Measurements from ENCODE around the gene MLPH. TPM values are rescaled to one million over a fixed set of nuclear protein-coding genes. Genes with fewer than 3 reads are reported as not detected.
A peak's percentile ranks its signal among the peaks of the same experiment; 100 is the strongest.
"Not testable (repeated sequence)": the region's sequence is repeated elsewhere in the genome, so short reads cannot be mapped to it uniquely, and the experiment has no call there.

Gene MLPH
- total RNA-seq, 1 experiment from 2014 or later, result 0.59 TPM

DNA sequence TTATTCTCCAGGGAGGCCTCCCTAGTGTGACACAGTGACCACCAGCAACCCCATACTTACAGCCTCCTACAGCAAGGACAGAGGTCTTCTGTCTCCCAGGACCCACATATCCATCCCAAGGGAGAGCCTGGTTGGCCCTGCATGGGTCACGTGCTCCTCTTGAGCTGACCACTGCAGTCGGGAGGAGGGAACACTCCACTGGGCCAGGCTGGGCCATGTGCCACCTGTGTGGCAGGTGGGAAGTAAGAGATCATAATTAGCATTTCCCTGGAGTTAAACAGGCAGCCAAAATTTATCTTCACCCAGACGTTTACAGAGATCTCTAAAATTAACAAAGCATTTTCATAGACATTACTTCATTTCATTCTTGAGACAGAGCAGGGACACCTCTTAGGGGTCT lies 33.4 kb upstream of the MLPH start:
- Histone ChIP-seq H3K4me3 (no peak overlapping the region), H3K9me3 (no peaks in the 10 kb centered on the region), H3K27me3 (no peaks in the 10 kb centered on the region), H3K36me3 (no peaks in the 10 kb centered on the region)
- DNase-seq, result no peak

- Histone ChIP-seq H3K9me3 (peaks cover 6% of the 10 kb centered on the region), H3K27me3 (no peaks in the 10 kb centered on the region), H3K36me3 (no peaks in the 10 kb centered on the region), H3K4me3 (no peak overlapping the region)
- no peak for DNase-seq
Measured at GRCh38 chr2:237455764-237456163, 31.3 kb upstream of the MLPH start.

- Histone ChIP-seq H3K27me3 (no peaks in the 10 kb centered on the region), H3K36me3 (no peaks in the 10 kb centered on the region), H3K4me3 (no peak overlapping the region), H3K9me3 (peaks cover 6% of the 10 kb centered on the region)
- DNase-seq, result peak; percentile 86
Measured at GRCh38 chr2:237456200-237456843, 30.7 kb upstream of the MLPH start.

DNA sequence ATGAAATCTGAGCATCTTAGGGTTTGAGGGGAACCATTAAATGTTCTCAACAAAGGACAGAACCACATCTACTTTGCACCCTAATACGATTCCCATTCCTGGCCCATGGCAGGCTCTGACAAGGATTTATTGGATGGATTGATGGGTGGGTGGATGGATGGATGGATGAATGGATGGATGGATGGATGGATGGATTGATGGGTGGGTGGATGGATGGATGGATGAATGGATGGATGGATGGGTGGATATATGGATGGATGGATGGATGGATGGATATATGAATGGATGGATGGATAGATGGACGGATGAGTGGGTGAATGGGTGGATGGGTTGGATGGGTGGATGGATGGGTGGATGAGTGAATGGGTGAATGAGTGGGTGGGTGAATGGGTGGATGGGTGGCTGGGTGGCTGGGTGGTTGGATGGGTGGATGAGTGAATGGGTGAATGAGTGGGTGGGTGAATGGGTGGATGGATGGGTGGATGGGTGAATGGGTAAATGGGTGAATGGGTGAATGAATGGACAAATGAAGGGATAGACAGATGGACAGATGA lies 29.6 kb upstream of the MLPH start:
- Histone ChIP-seq H3K36me3 (no peaks in the 10 kb centered on the region), H3K9me3 (peaks cover 6% of the 10 kb centered on the region), H3K4me3 (no peak overlapping the region), H3K27me3 (no peaks in the 10 kb centered on the region)
- DNase-seq, result no peak

- DNase-seq, result no peak
Measured at GRCh38 chr2:237458519-237458918, 28.5 kb upstream of the MLPH start.

DNA sequence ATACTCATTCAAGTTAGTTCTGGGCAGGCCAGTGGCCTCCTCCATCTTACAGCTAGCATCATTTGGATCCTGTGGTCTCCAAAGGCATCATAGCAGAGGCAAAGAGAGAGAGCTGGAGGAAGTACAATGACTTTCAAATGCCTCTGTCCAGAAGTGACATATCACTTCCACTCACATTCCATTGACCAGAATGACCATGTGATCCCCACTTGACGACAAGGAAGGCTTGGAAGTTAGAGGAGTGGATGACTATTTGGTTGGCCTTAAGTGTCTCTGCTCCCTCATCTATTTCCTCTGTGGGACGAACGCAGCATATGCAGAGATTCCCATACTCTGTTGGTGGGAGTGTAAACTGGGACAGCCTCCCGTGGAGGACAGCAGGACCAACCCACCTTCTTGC lies 27.8 kb upstream of the MLPH start:
- Histone ChIP-seq H3K27me3 (no peaks in the 10 kb centered on the region), H3K9me3 (peaks cover 8% of the 10 kb centered on the region), H3K36me3 (no peaks in the 10 kb centered on the region), H3K4me3 (no peak overlapping the region)
- no peak for DNase-seq

More at GRCh38 chr2:237458519-237458918, 28.5 kb upstream of the MLPH start:
- Histone ChIP-seq H3K4me3 (no peak overlapping the region), H3K9me3 (peaks cover 6% of the 10 kb centered on the region), H3K27me3 (no peaks in the 10 kb centered on the region), H3K36me3 (no peaks in the 10 kb centered on the region)

- Histone ChIP-seq H3K9me3 (peaks cover 8% of the 10 kb centered on the region), H3K36me3 (no peaks in the 10 kb centered on the region), H3K27me3 (no peaks in the 10 kb centered on the region), H3K4me3 (no peak overlapping the region)
- peak; percentile 35 for DNase-seq
Measured at GRCh38 chr2:237459741-237460174, 27.3 kb upstream of the MLPH start.

GRCh38 chr2:237464757-237465391 lies 22.2 kb upstream of the MLPH start:
- Histone ChIP-seq H3K4me3 (no peak overlapping the region), H3K9me3 (peaks cover 8% of the 10 kb centered on the region), H3K36me3 (no peaks in the 10 kb centered on the region), H3K27me3 (no peaks in the 10 kb centered on the region)
- DNase-seq, result no peak

GRCh38 chr2:237465515-237466148 lies 21.4 kb upstream of the MLPH start:
- no peak overlapping the region for H3K4me3 ChIP-seq
- peak; percentile 41 for DNase-seq
- no peaks in the 10 kb centered on the region for H3K27me3 ChIP-seq
- H3K9me3 ChIP-seq, result 0 out of 2 replicates have a peak, but pooled peaks cover 2% of the 10 kb centered on the region
- H3K36me3 ChIP-seq, result no peaks in the 10 kb centered on the region

- Histone ChIP-seq H3K27me3 (no peaks in the 10 kb centered on the region), H3K9me3 (0 out of 2 replicates have a peak, but pooled peaks cover 2% of the 10 kb centered on the region), H3K36me3 (no peaks in the 10 kb centered on the region), H3K4me3 (no peak overlapping the region)
- DNase-seq, result no peak
Measured at GRCh38 chr2:237466211-237466610, 20.8 kb upstream of the MLPH start.

DNA sequence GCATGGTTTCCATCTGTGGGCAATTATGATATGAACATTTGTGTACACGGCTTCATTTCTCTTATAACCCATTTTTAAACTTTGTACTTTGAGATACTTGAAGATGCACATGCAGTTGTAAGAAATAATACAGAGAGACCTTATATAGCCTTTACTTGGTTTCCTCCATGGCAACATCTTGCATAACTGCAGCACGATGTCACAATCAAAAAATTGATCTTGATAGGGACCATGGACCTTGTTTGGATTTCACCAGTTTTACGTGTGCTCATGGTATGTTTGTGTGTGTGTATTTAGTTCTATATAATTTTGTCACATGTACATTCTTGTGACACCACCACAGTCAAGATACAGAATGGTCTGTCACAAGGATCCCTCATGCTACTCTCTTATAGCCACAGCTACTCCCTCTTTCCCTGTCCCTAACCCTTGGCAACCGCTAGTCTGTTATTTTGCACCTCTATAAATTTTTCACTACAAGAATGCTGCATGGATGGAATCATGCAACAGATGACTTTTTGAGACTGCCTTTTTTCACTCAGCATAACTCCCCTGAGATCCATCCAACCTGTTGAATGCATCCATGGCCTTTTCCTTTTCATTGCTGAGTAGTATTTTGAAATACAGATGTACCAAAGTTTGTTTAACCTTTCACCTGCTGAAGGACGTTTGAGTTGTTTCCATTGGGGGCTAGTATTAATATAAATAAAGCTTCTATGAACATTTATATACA lies 19.4 kb upstream of the MLPH start:
- DNase-seq, result no peak
- H3K4me3 ChIP-seq, result no peak overlapping the region

DNA sequence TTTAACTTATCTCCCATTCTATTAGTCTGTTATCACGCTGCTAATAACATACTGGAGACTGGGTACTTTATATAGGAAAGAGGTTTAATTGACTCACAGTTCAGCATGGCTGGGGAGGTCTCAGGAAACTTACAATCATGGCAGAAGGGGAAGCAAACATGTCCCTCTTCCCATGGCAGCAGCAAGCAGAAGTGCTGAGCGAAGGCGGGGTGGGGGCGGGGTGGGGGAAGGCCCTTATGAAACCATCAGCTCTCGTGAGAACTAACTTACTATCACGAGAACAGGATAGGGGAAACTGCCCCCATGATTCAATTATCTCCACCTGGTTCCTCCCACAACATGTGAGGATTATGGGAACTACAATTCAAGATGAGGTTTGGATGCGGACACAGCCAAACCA lies 17.6 kb upstream of the MLPH start:
- not testable (repeated sequence) for H3K4me3 ChIP-seq, DNase-seq, H3K36me3 ChIP-seq, H3K9me3 ChIP-seq, H3K27me3 ChIP-seq

More for the DNA sequence above, 19.4 kb upstream of the MLPH start:
- Histone ChIP-seq H3K27me3 (no peaks in the 10 kb centered on the region), H3K9me3 (0 out of 2 replicates have a peak, but pooled peaks cover 2% of the 10 kb centered on the region), H3K36me3 (no peaks in the 10 kb centered on the region)

GRCh38 chr2:237469849-237470248 lies 17.2 kb upstream of the MLPH start:
- Histone ChIP-seq H3K27me3 (no peaks in the 10 kb centered on the region), H3K9me3 (no peaks in the 10 kb centered on the region), H3K4me3 (no peak overlapping the region), H3K36me3 (no peaks in the 10 kb centered on the region)
- no peak for DNase-seq

GRCh38 chr2:237470914-237471313 lies 16.1 kb upstream of the MLPH start:
- Histone ChIP-seq H3K27me3 (no peaks in the 10 kb centered on the region), H3K36me3 (no peaks in the 10 kb centered on the region), H3K4me3 (no peak overlapping the region), H3K9me3 (no peaks in the 10 kb centered on the region)
- no peak for DNase-seq

GRCh38 chr2:237471438-237472186 lies 15.4 kb upstream of the MLPH start:
- no peaks in the 10 kb centered on the region for H3K27me3 ChIP-seq
- H3K4me3 ChIP-seq, result no peak overlapping the region
- no peaks in the 10 kb centered on the region for H3K9me3 ChIP-seq
- H3K36me3 ChIP-seq, result no peaks in the 10 kb centered on the region
- peak; percentile 63 for DNase-seq

DNA sequence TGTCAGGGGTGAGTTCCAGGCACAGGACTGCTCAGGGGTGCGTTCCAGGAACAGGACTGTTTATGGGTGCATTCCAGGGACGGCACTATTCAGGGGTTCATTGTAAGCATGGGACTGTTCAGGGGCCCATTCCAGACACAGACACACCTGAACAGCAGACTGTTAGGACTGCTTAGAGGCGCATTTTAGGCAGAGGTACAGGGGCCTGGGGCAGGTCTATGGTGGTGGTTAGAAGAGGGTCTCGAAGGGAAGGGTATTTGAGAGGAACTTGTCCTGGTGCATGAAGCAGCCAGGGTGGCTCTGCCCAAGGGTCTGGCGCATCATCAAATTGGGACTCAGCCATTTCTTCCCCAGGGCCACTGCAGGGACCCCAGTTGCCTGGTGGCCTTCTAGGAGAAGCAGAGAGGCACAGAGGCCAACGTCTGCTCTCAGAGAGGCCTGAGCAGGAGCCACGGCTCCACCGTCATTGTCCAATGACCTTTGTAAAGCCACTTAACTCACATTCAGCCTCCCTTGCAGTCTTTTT lies 14.8 kb upstream of the MLPH start:
- Histone ChIP-seq H3K4me3 (no peak overlapping the region), H3K27me3 (no peaks in the 10 kb centered on the region), H3K36me3 (no peaks in the 10 kb centered on the region), H3K9me3 (no peaks in the 10 kb centered on the region)
- DNase-seq, result no peak

Measured in MG63 (cell line).